GM18502 (cell line): ENCODE measurements around the gene AHI1.

ENCODE experiments used
- ATAC-seq: cut with Tn5 transposase; IDR thresholded peaks from one replicate; pipeline ENCODE4 v1.9.1; 2021; ENCODE audit warnings: mild to moderate bottlenecking; ENCODE audit not compliant: unreplicated experiment, poor library complexity

AHI1 gene

DNA sequence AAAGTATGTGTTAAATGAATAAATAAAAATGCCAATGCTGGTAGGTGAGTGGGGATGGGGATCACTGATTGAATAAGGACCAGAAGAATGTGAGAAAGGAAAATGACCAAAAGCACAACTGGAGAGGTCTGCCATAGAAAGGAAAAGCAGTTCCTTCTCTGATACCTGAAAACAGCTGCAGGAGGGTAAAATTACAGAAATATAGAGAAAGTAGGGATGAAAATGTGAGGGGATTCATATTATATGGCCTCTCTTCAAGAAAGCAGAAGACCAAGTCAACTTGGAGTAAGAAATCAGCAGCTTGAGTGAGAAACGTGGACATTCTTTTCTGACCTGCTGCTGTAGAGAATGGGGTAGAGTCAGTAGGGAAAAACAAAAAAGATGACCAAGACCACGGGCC lies 191.4 kb downstream of the AHI1 start:
- no peak for ATAC-seq

DNA sequence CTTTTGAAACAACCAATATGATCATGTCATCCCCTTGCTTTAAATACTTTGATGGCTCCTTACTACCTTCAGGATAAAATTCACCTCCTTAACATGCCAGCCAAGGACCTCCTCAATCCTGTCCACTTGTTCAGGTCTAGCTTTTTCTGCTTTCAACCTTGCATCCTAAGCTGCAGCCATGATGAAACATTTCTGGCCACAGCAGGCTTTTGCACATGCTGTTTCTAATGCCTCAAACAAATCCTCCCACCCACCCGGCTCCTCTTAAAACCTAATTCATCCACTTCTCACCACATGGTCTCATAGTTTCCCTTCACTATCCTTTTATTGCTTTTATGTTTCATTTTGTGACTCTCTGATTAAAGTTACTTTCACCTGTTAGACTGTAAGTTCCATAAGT lies 191.9 kb downstream of the AHI1 start:
- ATAC-seq, result no peak

DNA sequence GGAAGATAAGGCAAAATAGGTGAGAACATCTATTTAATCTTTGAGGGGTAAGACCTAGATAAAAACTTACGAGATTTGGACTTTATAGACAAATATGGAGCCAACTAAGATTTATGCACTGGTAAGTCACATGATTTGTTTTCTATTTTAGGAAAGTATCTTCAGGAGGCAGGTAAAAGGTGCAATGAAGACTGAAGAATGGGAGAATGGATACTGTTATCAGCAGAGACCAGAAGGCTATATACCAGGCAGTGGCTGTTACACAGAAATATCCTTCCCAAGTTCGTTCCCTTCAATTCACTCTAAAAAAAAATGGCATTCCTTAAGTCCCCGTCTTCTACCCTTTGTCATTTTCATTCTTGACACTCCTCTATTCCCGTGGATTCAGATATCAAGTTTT lies 192.7 kb downstream of the AHI1 start:
- no peak for ATAC-seq

DNA sequence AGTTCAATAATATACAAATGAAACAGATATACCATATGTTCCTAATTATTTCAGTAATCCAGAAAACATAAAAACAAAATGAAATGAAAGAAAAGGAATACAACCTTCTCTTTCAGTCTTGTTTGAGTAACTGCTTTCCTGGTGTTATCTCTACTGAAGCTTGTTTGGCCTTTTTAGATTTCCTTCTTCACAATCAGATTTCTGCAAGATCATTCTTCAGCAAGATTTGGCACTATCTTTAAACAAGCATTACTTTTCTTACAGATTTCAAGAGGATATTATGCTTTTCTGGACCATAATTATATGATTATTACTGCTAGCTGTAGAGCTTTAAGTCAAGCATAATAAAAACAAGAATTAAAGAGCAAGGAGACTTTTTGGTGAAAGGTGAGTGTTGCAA lies 196.2 kb downstream of the AHI1 start:
- ATAC-seq, result no peak

DNA sequence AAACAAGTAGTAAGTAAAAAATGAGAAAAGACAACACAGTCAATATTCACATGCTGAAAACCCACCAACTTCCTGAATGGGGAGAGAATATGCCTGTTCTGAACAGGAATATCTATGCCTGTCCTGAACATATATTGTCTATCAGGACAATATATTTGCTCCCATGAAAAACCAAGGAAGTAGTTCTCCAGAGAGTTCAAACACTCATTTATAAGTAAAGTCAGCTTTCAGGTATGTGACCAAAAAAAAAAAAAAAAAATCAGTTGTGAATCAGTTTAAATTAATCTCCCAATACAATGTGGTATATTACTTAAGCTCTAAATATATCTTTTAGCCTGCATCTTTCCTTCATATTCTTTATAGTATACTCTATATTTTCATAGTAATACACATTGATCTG lies 197.0 kb downstream of the AHI1 start:
- ATAC-seq, result no peak

DNA sequence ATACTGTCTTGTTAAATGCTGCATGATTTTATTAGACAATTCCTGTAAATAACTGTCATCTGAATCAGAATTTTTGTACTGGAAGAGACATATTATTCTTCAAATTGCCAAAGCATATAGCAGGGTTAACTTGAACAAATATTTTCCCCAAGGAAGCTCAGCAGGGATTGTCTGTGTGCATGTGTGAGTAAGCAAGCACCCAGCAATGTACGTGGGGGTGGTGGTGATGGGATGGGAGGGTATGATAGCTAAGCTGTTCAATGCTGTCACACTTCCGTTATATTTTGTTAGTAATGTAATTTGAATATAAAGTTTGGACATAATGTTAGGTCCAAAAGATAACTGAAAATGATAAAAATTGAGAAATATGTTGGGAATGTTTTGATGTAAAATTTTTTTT lies 198.3 kb downstream of the AHI1 start:
- no peak for ATAC-seq

DNA sequence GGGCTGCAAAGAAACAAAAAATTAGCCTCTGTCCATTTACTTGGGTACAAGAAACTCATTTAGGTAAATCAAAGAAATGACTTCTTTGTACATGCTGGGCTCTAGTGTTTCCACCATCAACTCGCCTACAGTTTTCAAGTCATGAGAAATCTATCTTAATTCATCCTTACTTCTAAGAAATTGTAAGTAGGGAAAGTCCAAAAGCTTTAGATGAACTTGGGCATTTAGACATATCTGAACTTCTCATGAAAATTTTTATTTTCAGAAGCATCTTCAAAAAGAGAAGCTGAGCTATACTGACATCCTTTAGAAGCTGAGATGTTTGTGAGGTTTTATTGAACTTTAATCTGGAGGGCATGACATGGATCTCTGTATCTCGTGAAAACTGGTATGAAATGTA lies 199.1 kb downstream of the AHI1 start:
- no peak for ATAC-seq

DNA sequence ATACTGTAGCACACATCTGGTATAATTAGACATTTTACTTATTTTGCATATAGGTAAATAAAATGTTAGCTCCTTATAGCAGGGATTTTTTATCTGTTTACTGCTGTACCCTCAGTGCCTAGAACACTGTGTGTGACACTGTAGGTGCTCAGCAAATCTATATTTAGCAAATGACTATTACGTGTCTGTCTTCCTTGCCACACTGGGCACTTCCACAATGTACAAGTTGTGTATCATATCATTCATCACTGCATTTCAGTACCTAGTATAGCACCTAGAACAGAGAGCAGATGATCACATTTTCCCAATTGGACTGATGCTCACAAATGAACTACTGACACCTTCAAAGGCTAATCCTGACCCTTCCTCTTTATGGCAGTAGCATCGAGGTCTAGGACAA lies 200.8 kb downstream of the AHI1 start:
- no peak for ATAC-seq

DNA sequence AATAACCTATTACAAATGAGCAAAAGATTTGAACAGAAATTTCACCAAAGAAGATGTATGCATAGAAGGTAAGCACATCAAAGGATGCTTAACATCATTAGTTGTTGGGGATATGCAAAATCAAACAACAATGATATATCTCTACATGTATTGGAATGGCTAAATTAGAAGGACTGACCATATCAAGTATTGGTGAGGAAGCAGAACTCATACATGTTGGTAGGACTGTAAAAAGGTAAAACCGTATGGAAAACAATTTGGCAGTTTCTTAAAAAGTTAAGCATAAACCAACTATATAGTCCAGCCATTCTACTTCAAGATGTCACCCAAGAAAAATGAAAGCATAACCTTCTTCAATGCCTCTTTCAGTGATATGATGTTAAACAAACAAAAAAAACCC lies 202.5 kb downstream of the AHI1 start:
- ATAC-seq, result no peak

DNA sequence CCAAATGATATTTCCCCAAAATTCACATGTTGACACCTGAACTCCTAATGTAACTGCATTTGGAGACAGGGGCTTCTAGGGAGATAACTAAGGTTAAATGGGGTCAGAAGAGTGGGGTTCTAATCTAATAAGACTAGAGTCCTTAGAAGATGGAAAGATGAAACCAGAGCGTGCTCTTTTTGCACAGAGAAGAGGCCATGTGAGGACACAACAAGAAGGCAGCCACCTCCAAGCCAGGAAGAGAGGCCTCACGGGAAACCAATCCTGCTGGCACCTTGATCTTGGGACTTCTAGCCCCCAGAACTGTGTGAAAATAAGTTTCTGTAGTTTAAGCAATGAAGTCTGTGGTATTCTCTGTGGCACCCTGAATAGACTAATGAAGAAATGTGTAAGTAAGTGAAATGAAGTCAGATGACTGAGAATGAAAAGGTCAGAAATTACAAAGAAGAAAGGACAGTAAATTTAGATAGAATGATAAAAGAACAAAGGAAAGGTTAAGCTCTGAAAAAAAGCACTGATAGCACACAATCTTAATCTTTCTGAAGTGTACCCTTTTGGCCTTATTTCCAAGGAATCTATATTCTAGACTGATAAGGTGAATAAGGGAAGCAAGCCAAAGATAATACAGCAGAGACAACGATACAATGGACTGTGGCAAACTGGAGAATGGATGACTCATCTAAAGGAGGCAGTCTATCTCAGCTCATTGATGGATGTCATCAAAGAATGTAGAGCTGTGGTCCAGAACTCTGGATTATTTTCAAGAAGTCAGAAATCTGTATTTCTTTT lies 206.1 kb downstream of the AHI1 start:
- no peak for ATAC-seq

DNA sequence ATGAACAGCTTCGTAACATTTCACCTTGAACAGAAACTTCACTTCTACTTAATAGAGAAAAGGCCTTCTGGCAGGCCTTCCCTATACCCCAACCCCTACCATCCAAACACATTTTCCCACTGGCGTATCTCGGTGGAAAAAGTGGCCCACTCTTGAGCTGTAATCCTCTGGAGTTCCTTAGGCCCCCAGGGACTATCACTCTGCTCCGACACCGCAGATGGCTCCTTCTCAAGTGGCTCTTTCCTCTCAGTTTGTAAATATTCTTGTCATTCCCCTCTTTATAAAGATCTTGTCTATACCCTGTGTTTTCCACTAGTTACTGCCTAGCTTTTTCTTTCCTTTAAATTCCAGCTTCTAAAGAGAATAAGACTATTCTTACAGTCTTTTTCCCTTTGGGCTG lies 207.7 kb downstream of the AHI1 start:
- ATAC-seq, result no peak

DNA sequence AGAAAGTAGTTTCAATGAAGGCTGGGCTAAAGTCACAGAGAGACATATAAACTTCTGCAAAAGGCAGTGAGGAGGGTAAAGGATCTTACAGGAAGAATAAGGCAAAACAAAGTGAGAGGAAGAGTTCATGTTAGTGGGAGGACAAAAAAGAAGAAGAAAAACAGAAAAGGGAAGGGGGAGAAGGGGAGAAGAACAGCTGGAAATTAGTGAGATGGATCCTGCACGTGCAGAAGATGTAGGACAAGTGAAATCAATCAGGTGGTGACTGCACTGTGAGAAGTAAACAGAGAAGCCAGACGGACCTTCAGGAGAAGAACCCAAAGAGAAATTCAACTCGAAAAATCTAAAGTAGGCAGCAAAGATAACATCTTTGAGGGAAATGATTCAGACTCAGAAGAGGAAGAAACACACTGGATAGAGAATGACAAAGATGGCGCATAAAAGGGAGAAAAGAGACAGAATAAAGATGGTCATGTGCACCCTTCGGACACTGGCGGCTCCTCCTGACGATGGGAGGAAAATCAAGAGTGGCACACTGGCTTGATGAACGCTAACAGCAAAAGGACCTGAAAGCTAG lies 210.5 kb downstream of the AHI1 start:
- no peak for ATAC-seq

DNA sequence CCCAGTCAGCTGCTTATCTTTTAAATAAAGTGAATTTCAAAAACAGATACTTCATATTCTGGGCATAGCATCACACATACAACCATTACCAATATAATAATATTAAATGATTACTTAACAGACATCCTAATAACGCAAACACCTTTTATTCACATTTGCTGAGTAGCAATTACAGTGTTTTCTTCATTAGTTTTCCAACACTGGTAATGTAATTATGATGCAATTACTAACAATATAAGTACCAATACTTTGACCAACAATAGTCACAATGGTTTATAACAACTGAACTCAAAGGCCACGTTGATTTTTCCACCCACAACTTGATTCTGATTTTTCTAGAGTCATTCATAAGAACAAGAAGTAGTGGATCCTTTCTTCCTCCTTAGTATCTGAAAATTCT lies 212.4 kb downstream of the AHI1 start:
- ATAC-seq, result no peak

DNA sequence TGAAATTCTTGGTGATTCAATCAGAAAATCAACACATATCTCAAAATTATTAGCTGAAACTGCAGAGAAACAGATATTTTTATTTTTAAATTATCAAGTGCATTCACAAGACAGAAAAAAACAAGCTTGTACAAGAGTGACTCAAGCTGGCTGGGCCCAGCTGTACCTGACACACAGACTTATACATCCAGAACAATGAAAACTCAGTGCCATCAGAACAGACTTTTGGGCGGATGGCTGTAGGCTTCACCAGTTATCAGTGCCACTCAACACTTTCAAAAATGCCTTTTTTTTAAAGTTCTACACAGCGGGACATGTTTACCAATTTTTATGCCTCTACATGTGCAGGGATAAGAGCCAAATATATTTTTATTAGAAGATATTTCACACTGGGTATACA lies 213.6 kb downstream of the AHI1 start:
- ATAC-seq, result no peak

DNA sequence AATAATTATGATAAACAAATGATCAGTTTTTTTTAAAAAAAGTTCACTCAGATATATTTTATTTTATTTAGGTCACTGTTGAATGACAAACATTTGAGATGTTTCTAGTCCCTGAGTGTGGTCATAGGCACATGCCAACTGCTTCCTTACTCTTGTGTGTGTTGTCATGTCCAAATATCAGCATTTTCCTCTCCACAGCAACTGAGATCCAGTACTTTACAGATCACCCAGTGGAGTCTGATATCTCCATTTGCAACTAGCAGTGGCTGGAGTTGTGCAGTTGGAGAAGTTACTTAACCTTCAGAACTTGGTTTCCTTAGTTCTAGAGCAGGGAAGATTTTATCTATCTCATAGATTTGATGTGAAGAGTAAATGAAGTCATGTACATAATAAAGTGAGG lies 215.1 kb downstream of the AHI1 start:
- no peak for ATAC-seq

DNA sequence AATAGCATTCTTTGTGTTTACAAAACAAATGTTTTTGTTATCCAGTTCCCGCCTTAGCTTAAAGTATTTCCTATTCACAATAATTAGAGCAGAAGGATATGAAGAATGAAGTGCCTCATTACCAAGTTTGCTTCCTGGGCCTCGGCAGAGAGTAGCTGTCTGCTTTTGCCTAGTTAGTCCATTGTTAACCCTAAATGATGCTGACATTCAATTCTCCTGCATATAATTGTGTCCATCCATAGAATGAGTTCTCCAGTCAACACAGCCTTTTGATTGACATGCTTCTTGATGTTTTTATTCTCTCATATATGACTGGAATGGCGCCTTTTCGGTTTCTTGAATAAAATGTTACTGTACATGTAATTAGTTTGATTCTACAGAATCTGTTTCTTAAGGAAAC lies 215.6 kb downstream of the AHI1 start:
- ATAC-seq, result no peak

DNA sequence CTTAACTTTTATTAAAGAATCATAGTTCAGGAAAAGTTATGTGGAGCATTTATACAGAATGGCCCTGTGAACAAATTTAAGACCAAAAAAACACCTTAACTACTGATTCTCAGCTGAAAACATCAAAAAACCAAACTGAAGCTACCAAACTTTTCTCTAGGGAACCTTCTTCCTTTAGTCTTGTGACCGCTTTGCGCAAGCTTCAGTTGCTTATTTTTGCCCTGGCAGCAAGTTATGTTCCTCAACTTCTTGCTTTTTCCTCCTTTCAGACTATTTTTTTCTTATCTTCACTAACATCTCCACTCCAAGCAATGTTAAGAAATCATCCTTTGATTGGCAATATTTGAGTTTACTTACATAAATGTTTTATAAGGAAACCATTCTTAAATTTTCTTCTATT lies 216.3 kb downstream of the AHI1 start:
- no peak for ATAC-seq

DNA sequence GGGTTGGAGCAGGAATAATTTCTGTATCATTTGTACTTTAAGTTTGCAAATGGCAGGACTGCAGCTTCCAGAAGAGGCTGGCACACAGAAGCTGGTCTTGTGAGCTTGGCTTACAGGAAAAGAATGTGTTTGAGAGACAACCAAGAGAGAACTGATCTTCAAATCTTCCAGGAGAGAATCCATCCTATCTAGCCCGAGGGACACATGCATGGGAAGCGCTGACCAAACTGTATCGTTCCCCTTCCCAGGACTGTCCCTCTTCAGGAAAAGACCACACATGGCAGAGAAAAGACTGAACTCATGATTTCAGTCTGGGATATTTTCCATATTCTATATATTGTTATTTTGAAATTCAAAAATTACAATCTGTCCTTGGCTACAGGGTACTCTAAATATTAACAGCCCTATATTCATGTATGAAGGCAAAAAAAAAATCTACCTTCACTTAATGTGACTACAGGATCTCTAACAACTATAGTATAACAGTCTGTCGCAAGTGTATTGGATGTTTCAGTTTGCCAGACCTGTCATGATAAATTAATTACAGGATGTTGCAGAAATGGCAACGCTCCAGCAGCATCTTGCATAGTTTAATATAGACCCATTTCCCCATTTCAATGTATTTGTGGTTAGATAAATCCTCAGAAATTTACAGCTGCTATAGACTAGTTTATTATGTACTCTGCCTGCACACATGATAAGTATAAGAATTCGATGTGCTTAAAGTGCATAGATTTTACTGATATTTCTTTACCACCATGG lies 217.0 kb downstream of the AHI1 start:
- no peak for ATAC-seq

DNA sequence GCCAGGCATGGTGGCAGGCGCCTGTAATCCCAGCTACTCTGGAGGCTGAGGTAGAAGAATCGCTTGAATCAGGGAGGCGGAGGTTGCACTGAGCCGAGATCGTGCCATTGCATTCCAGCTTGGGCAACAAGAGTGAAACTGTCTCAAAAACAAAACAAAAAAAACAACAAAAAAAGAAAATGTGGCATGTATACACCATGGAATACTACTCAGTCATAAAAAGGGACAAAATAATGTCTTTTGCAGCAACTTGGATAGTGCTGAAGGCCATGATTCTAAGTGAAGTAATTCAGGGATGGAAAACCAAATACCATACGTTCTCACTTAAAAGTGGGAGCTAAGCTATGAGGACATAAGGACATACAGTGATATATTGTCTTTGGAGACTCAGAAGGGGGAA lies 220.1 kb downstream of the AHI1 start:
- no peak for ATAC-seq

DNA sequence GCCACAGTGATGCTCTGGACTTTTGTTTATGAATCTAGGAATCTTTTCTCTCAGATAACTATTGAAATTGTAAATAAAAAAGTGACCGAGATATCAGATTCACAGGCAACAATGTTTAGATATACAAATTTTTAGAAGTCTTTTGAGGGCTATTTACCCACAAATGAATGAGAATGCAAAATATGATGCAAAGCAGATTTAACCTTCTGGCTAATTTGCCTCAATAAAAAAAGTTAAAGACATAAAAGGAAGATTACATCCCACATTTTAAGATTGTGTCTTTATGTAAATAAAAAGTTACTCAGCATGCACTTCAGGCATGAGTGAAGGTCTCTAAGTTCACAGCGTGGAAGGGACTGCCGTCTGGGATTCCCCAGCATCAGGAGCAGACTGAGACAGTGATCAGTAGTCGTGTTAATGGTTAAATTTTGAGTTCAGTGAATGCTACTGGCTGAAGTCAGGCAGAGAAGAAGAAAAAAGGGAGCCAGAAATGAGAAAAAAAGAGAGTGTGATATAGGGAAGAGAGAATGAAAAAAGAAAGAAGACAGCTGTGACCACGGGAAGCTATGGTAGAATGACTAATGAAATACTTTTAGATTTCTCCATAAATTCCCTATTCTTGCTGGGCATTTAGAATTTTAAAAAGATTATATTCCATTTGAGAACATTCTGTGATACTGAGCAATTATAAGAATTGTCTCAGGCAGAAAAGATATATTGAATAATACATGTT lies 222.8 kb downstream of the AHI1 start:
- peak; percentile 49 for ATAC-seq

DNA sequence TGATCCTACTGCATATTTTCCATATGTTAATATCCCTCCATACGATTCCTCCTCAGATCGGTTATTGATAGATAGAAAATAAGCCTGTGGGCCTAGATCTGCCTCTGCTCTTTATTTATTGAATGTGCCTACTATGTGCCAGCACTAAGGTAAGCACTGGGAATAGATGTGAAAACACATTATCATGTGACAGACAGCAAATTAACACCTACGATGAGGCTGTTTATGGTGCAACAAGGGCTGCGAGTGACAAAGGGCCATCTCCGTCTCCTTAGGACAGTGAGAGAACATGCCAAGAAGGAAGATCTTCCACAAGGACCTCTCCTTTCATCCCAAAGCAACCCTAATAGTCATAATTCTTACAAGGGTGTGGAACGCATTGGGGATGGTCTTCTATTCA lies 225.9 kb downstream of the AHI1 start:
- no peak for ATAC-seq
